ENCODE measurements around the gene SLC26A8.

The SLC26A8 gene

GRCh38 chr6:35895560-35895959 is 128.9 kb downstream of the SLC26A8 start:
- H3K4me2 ChIP-seq (ENCODE audit: low read length), result no peak overlapping the region
- H3K79me2 ChIP-seq, result peaks cover 17% of the 10 kb centered on the region
- no peaks in the 10 kb centered on the region for H3K9me3 ChIP-seq (ENCODE audit: control insufficient read depth, low read length)
- H3K36me3 ChIP-seq (ENCODE audit: control insufficient read depth, insufficient read depth, low read length), result no peaks in the 10 kb centered on the region
- no peak overlapping the region for H3K27ac ChIP-seq
- no peak overlapping the region for H3K9ac ChIP-seq
- H2AFZ ChIP-seq, result no peak overlapping the region
- no peaks in the 10 kb centered on the region for H3K27me3 ChIP-seq (ENCODE audit: control insufficient read depth, insufficient read depth, low read length)
- peaks cover 5% of the 10 kb centered on the region for H3K4me1 ChIP-seq
- H3K4me3 ChIP-seq (ENCODE audit: low read depth, low read length), result no peak overlapping the region
- no peak for TF ChIP-seq CTCF (IDR thresholded peaks at IDR 0.05)

GRCh38 chr6:35894776-35895175 is 129.7 kb downstream of the SLC26A8 start:
- Histone ChIP-seq H3K4me2 (ENCODE audit: low read length) (no peak overlapping the region), H3K27ac (no peak overlapping the region), H3K36me3 (ENCODE audit: control insufficient read depth, insufficient read depth, low read length) (no peaks in the 10 kb centered on the region), H3K4me1 (peaks cover 5% of the 10 kb centered on the region), H3K79me2 (peaks cover 17% of the 10 kb centered on the region), H3K27me3 (ENCODE audit: control insufficient read depth, insufficient read depth, low read length) (no peaks in the 10 kb centered on the region), H3K9ac (no peak overlapping the region), H2AFZ (no peak overlapping the region), H3K9me3 (ENCODE audit: control insufficient read depth, low read length) (no peaks in the 10 kb centered on the region), H3K4me3 (ENCODE audit: low read depth, low read length) (no peak overlapping the region)
- no peak for TF ChIP-seq CTCF (IDR thresholded peaks at IDR 0.05)
